VCaP (cell line): ENCODE results near the gene SERINC5.

ENCODE experiments used
- H3K27ac ChIP-seq: fragments of 450-650 bp; 2 replicates; pipeline ENCODE4 v1.5.1; 2017
- CTCF ChIP-seq: fragments of 450-650 bp; conservative IDR thresholded peaks from 2 replicates; pipeline ENCODE4 v1.5.1; 2017; ENCODE audit warnings: mild to moderate bottlenecking, moderate library complexity

The SERINC5 gene

GRCh38 chr5:80193401-80193800 is 62.4 kb downstream of the SERINC5 start:
- H3K27ac ChIP-seq: peak overlapping the region; percentile 36
- TF ChIP-seq CTCF: no peak

- peak overlapping the region; percentile 36; the same call in 1 of the 2 replicates for H3K27ac ChIP-seq
- TF ChIP-seq CTCF: no peak
These were observed 63.2 kb downstream of the SERINC5 start for GRCh38 chr5:80192507-80193241.

- no peak for TF ChIP-seq CTCF
- no peak overlapping the region for H3K27ac ChIP-seq
These were observed 63.9 kb downstream of the SERINC5 start for GRCh38 chr5:80191991-80192398.

- H3K27ac ChIP-seq: no peak overlapping the region
- TF ChIP-seq CTCF: no peak
These were observed 64.5 kb downstream of the SERINC5 start for GRCh38 chr5:80191397-80191796.

- TF ChIP-seq CTCF: no peak
- H3K27ac ChIP-seq: no peak overlapping the region
These were observed 64.9 kb downstream of the SERINC5 start for GRCh38 chr5:80190960-80191359.

GRCh38 chr5:80189701-80190100 is 66.1 kb downstream of the SERINC5 start:
- no peak for TF ChIP-seq CTCF
- no peak overlapping the region for H3K27ac ChIP-seq

GRCh38 chr5:80189201-80189600 is 66.6 kb downstream of the SERINC5 start:
- TF ChIP-seq CTCF: no peak
- no peak overlapping the region for H3K27ac ChIP-seq
